Gastrocnemius medialis (tissue), 4 donors: ENCODE measurements around the gene GLCCI1.

Experiments used
- POLR2A ChIP-seq, 2 donors: fragments of 450-650 bp; IDR thresholded peaks; one replicate each; pipeline ENCODE4 v1.6.1; 2017; ENCODE audit warnings: antibody characterized with exemption in 2 of 2, mild to moderate bottlenecking in 2 of 2, moderate library complexity in 2 of 2
- TF ChIP-seq, protein P1 (sequence below), 5 experiments: fragments of 450-650 bp in 3 of 5; fragments of 200-600 bp in 2 of 5; sonication (generic) in 2 of 5; IDR thresholded peaks in 4 of 5; conservative IDR thresholded peaks in 1 of 5; 1 replicate in 4 of 5; 2 replicates in 1 of 5; pipeline ENCODE4 v1.5.1; 2016 to 2019; ENCODE audit warnings: antibody characterized with exemption in 5 of 5, mild to moderate bottlenecking in 3 of 5, moderate library complexity in 3 of 5

DNA sequence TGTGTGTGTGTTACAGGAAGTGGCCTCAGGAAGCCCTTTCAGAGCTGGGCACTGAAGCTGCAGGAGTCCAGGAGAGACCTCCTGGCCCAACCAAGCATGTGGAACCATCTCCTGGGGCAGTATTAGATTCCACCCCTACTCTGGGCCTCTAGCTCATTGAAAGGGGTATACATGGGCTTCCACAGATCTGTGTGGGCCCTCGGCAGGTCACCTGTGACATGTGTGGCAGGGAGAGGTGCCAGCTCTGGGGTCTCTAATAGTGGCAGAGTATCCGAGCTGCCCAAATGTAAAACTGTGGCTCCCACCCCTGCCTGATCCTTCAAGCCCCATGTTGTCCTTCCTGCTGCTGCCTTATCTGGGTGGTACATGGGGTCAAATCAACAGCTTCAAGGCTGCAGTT is 144.1 kb downstream of the GLCCI1 start:
- TF ChIP-seq POLR2A (IDR thresholded peaks at IDR 0.05), result no peak
- TF ChIP-seq, protein P1, sequence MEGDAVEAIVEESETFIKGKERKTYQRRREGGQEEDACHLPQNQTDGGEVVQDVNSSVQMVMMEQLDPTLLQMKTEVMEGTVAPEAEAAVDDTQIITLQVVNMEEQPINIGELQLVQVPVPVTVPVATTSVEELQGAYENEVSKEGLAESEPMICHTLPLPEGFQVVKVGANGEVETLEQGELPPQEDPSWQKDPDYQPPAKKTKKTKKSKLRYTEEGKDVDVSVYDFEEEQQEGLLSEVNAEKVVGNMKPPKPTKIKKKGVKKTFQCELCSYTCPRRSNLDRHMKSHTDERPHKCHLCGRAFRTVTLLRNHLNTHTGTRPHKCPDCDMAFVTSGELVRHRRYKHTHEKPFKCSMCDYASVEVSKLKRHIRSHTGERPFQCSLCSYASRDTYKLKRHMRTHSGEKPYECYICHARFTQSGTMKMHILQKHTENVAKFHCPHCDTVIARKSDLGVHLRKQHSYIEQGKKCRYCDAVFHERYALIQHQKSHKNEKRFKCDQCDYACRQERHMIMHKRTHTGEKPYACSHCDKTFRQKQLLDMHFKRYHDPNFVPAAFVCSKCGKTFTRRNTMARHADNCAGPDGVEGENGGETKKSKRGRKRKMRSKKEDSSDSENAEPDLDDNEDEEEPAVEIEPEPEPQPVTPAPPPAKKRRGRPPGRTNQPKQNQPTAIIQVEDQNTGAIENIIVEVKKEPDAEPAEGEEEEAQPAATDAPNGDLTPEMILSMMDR (IDR thresholded peaks at IDR 0.05 in 4 of 5, conservative IDR thresholded peaks at IDR 0.05 in 1 of 5), result no peak
